GM12878 (cell line): ENCODE data around the gene OTC. TPM values are rescaled to one million over a fixed set of nuclear protein-coding genes. Genes with fewer than 3 reads are reported as not detected.

ENCODE experiments used
- HDGF ChIP-seq: fragments of 450-650 bp; IDR thresholded peaks from 2 replicates; pipeline ENCODE4 v1.6.1; 2016; ENCODE audit warnings: antibody characterized with exemption
- IRF5 ChIP-seq: fragments of 450-650 bp; IDR thresholded peaks from 2 replicates; pipeline ENCODE4 v1.6.1; 2017; ENCODE audit warnings: borderline replicate concordance
- MLLT1 ChIP-seq: fragments of 450-650 bp; IDR thresholded peaks from 2 replicates; pipeline ENCODE4 v1.6.1; 2016; ENCODE audit warnings: mild to moderate bottlenecking
- NFYB ChIP-seq: IDR thresholded peaks from 2 replicates; pipeline ENCODE4 v1.6.1; 2011; ENCODE audit warnings: low read depth, mild to moderate bottlenecking, low read length, improper control_type of control experiment, moderate library complexity; ENCODE audit not compliant: insufficient read depth
- POLR2A ChIP-seq: IDR thresholded peaks from 2 replicates; pipeline ENCODE4 v1.6.1; 2011; ENCODE audit warnings: low read depth, mild to moderate bottlenecking, low read length
- REST ChIP-seq: IDR thresholded peaks from 2 replicates; pipeline ENCODE4 v1.6.1; 2012; ENCODE audit warnings: mild to moderate bottlenecking, low read depth, low read length
- TARDBP ChIP-seq: IDR thresholded peaks from 2 replicates; pipeline ENCODE4 v1.6.1; 2016; ENCODE audit warnings: borderline replicate concordance
- ZBED1 ChIP-seq: IDR thresholded peaks from 2 replicates; pipeline ENCODE4 v1.6.1; 2016; ENCODE audit warnings: borderline replicate concordance
- polyA plus RNA-seq, 11 experiments: library from polyadenylated mRNA; depleted of rRNA in 4 of 11; unstranded in 6 of 11; stranded (reverse) in 5 of 11; fragments of >200 nt; fragmentation: Nextera tagmentation in 4 of 11; fragmentation: Illumina TruSeq in 1 of 11; extraction: Ambion mirVana in 4 of 11; extraction: Trizol in 1 of 11; gene quantifications; 1 replicate in 1 of 11; 2 replicates in 10 of 11; pipeline versions ENCODE4 v1.2.1 to v1.2.3, GENCODE V29; 2011 to 2016; ENCODE audit warnings: inconsistent platforms in 2 of 11, missing spikeins in 2 of 11, low read depth in 1 of 11
- total RNA-seq, 4 experiments: library from RNA; depleted of rRNA in 3 of 4; stranded (reverse); fragments of >200 nt in 3 of 4; fragmentation: Illumina TruSeq in 1 of 4; extraction: Trizol in 1 of 4; gene quantifications; 2 replicates each; pipeline versions ENCODE4 v1.2.1 to v1.2.3, GENCODE V29; 2013 to 2021

The OTC gene
- total and polyA plus RNA-seq, 10 of the 15 experiments (the other 5 are each of a cell fraction or from before 2014, with no cell fraction given), result not detected

GRCh38 chrX:38342853-38343778 is 9.3 kb upstream of the OTC start (continued):
- TF ChIP-seq IRF5 (no peak), TARDBP (no peak), POLR2A (no peak), ZBED1 (no peak), REST (no peak), NFYB (no peak), MLLT1 (no peak), HDGF (no peak)
